B cell (primary cell): Measurements from ENCODE around the gene ESPNL. TPM values are rescaled to one million over a fixed set of nuclear protein-coding genes. Genes with fewer than 3 reads are reported as not detected.

ENCODE experiments used
- ATAC-seq: fragments of 200-7000 bp; cut with Tn5 transposase; one replicate; pipeline ENCODE4 v1.10.0; 2021; ENCODE audit warnings: low read depth, mild to moderate bottlenecking, moderate number of reproducible peaks, moderate library complexity
- CTCF ChIA-PET: fragments of 350-600 bp; sonication (Branson Sonifier 250); formaldehyde crosslinking; loops from one replicate; lab custom pipeline; 2021; ENCODE audit warnings: antibody characterized with exemption, inconsistent platforms; lab: Charles Lee
- POLR2A ChIA-PET: fragments of 350-600 bp; sonication (Branson Sonifier 250); formaldehyde crosslinking; loops from one replicate; lab custom pipeline; 2021; ENCODE audit warnings: antibody characterized with exemption; lab: Charles Lee
- DNase-seq: peaks from one replicate; pipeline ENCODE4 v3.0.0; 2013
- H2AFZ ChIP-seq: 2 replicates; pipeline ENCODE4 v1.6.1; 2012; ENCODE audit warnings: mild to moderate bottlenecking, low read depth, low read length; ENCODE audit not compliant: insufficient read depth, poor library complexity, severe bottlenecking
- H3K27ac ChIP-seq, 2 donors: 1 replicate in 1 of 2; 2 replicates in 1 of 2; pipeline ENCODE4 v1.5.1; 2012 to 2013; ENCODE audit warnings: low read length in 2 of 2, mild to moderate bottlenecking in 2 of 2, moderate library complexity in 1 of 2
- H3K27me3 ChIP-seq, 4 experiments: fragments of 200-600 bp in 1 of 4; sonication (generic) in 1 of 4; replicated peaks in 1 of 4; 1 replicate in 2 of 4; 2 replicates in 2 of 4; pipeline versions ENCODE4 v1.6.1 to v1.7.0; 2013 to 2016; ENCODE audit warnings: low read length in 3 of 4, mild to moderate bottlenecking in 2 of 4, mixed read lengths in 1 of 4, moderate library complexity in 1 of 4; ENCODE audit not compliant: insufficient read depth in 4 of 4, control insufficient read depth in 3 of 4; ENCODE audit errors: control extremely low read depth in 1 of 4
- H3K36me3 ChIP-seq, 2 experiments: replicated peaks in 1 of 2; 1 replicate in 1 of 2; 2 replicates in 1 of 2; pipeline versions ENCODE4 v1.6.1 to v1.7.1; 2013; ENCODE audit warnings: low read length in 1 of 2; ENCODE audit not compliant: insufficient read depth in 2 of 2, control insufficient read depth in 1 of 2; ENCODE audit errors: control extremely low read depth in 1 of 2, extremely low read depth in 1 of 2
- H3K4me1 ChIP-seq, 2 donors: fragments of 200-600 bp in 1 of 2; sonication (generic) in 1 of 2; 1 replicate in 1 of 2; 2 replicates in 1 of 2; pipeline versions ENCODE4 v1.5.1 to v1.6.1; 2013 to 2017; ENCODE audit warnings: low read length in 2 of 2; ENCODE audit not compliant: control insufficient read depth in 2 of 2, insufficient read depth in 2 of 2
- H3K4me2 ChIP-seq: replicated peaks from 2 replicates; pipeline ENCODE3; 2012; ENCODE audit warnings: mild to moderate bottlenecking, low read depth, low read length; ENCODE audit not compliant: poor library complexity, severe bottlenecking
- H3K4me3 ChIP-seq, 5 experiments: fragments of 200-600 bp in 1 of 5; sonication (generic) in 1 of 5; 1 replicate in 3 of 5; 2 replicates in 2 of 5; pipeline versions ENCODE4 v1.5.1 to v1.7.0; 2011 to 2016; ENCODE audit warnings: low read length in 4 of 5, mild to moderate bottlenecking in 4 of 5, low read depth in 2 of 5, control low read depth in 1 of 5, moderate library complexity in 1 of 5; ENCODE audit not compliant: insufficient read depth in 1 of 5; ENCODE audit errors: control extremely low read depth in 1 of 5, extremely low read depth in 1 of 5
- H3K79me2 ChIP-seq: fragments of 200-600 bp; sonication (generic); one replicate; pipeline ENCODE4 v1.6.0; 2016; ENCODE audit warnings: low read length; ENCODE audit not compliant: control insufficient read depth, insufficient read depth
- H3K9ac ChIP-seq: fragments of 200-600 bp; sonication (generic); 2 replicates; pipeline ENCODE4 v1.6.1; 2017; ENCODE audit warnings: mild to moderate bottlenecking, low read length, moderate library complexity
- H3K9me3 ChIP-seq, 3 donors: one replicate each; pipeline versions ENCODE4 v1.6.1 to v1.7.1; 2013; ENCODE audit warnings: low read length in 2 of 3; ENCODE audit not compliant: control insufficient read depth in 2 of 3, insufficient read depth in 1 of 3; ENCODE audit errors: control extremely low read depth in 1 of 3
- H4K20me1 ChIP-seq: 2 replicates; pipeline ENCODE4 v1.6.0; 2012; ENCODE audit warnings: mild to moderate bottlenecking, low read length; ENCODE audit not compliant: insufficient read depth, control insufficient read depth, poor library complexity, severe bottlenecking
- H3K27ac Mint-ChIP-seq: one replicate; pipeline ENCODE4 v1.8.0; 2021; ENCODE audit warnings: mixed read lengths
- H3K27me3 Mint-ChIP-seq: one replicate; pipeline ENCODE4 v1.8.0; 2021; ENCODE audit warnings: mixed read lengths
- H3K4me1 Mint-ChIP-seq: one replicate; pipeline ENCODE4 v1.8.0; 2021; ENCODE audit warnings: mixed read lengths
- H3K4me3 Mint-ChIP-seq: one replicate; pipeline ENCODE4 v1.8.0; 2021; ENCODE audit warnings: mixed read lengths
- H3K9me3 Mint-ChIP-seq: one replicate; pipeline ENCODE4 v1.8.0; 2022; ENCODE audit warnings: mixed read lengths; ENCODE audit not compliant: insufficient read depth
- CTCF ChIP-seq: fragments of 200-600 bp; IDR thresholded peaks from one replicate; pipeline ENCODE4 v1.8.0; 2022; ENCODE audit warnings: antibody characterized with exemption, mild to moderate bottlenecking
- EZH2 ChIP-seq: IDR thresholded peaks from 2 replicates; pipeline ENCODE4 v1.6.1; 2012; ENCODE audit warnings: borderline replicate concordance, low read depth, mild to moderate bottlenecking, moderate library complexity, low read length; ENCODE audit not compliant: insufficient read depth, poor library complexity, severe bottlenecking
- WGBS: methylation state at CpG from one replicate; pipeline ENCODE4 v1.1.5; 2013; ENCODE audit warnings: missing lambda C conversion rate; ENCODE audit not compliant: insufficient coverage; 5-methylcytosine and 5-hydroxymethylcytosine counted together
- intact Hi-C: fragments of 100-400 bp; cut with micrococcal nuclease; formaldehyde crosslinking; loops from one replicate; pipeline ENCODE4 v1.10.0; 2022
- polyA plus RNA-seq: library from polyadenylated mRNA; depleted of rRNA; stranded (reverse); fragments of >200 nt; gene quantifications from 2 replicates; pipeline ENCODE4 v1.2.3, GENCODE V29; 2012
- total RNA-seq, 2 donors: library from RNA; stranded (reverse); fragments of 120-200 nt in 1 of 2; gene quantifications; 1 replicate in 1 of 2; 2 replicates in 1 of 2; pipeline versions ENCODE4 v1.2.3 to v1.2.4, GENCODE V29; 2013 to 2022

Gene ESPNL
- total and polyA plus RNA-seq, 2 donors (not counting 1 experiment from before 2014, with no cell fraction given), result 1.6 to 2.5 TPM

GRCh38 chr2:238106698-238107524 lies 6.8 kb downstream of the ESPNL start:
- ATAC-seq (peak; percentile 1), DNase-seq (peak; percentile 37)
- Mint-ChIP-seq H3K27me3 (no peaks in the 10 kb centered on the region), H3K4me1 (peaks cover 29% of the 10 kb centered on the region), H3K27ac (peak overlapping the region; percentile 92), H3K9me3 (no peaks in the 10 kb centered on the region), H3K4me3 (peak overlapping the region; percentile 94)
- H4K20me1 ChIP-seq, result no peaks in the 10 kb centered on the region
- H3K27ac ChIP-seq, result peak overlapping the region; percentile 55 to 71
- H3K36me3 ChIP-seq, result no peaks in the 10 kb centered on the region
- H3K4me2 ChIP-seq, result peak overlapping the region; percentile 81
- peak overlapping the region in 4 of 5 experiments; percentile 26 to 62 (median 34) for H3K4me3 ChIP-seq
- 73% methylated on average over 24 of the region's 28 CpGs for WGBS
- CTCF ChIA-PET, result interaction anchor here (1.0 to 1.9 kb wide), 2 partner anchors 177 to 249 kb away, joined by 3 to 8 read pairs; no protein-coding TSS in a partner anchor
- TF ChIP-seq CTCF (peak; percentile 60), EZH2 (no peak)
- peaks cover 35 to 45% of the 10 kb centered on the region in 2 donors for H3K4me1 ChIP-seq
- peaks cover 0 to 9% (median 0%) of the 10 kb centered on the region in 3 donors for H3K9me3 ChIP-seq
- H3K27me3 ChIP-seq, result no peaks in the 10 kb centered on the region
- intact Hi-C loops, result loop anchor here (1.0 to 2.0 kb wide), 2 partner anchors 9 to 46 kb away; partner anchors contain the start of gene SCLY
- H3K79me2 ChIP-seq, result no peaks in the 10 kb centered on the region
- POLR2A ChIA-PET, result interaction anchor here (0.6 to 1.2 kb wide), 3 partner anchors 8 to 290 kb away, joined by 4 to 5 read pairs (median 5); no protein-coding TSS in a partner anchor
- H3K9ac ChIP-seq, result peak overlapping the region; percentile 59
- peak overlapping the region; percentile 70 for H2AFZ ChIP-seq
